Spleen (tissue), 11 donors: ENCODE results near the gene PKD1. TPM values are rescaled to one million over a fixed set of nuclear protein-coding genes. Genes with fewer than 3 reads are reported as not detected.

ENCODE experiments used
- DNase-seq: peaks from one replicate; pipeline ENCODE4 v3.0.0-alpha.2; 2020
- H3K27ac ChIP-seq, 8 donors: fragments of 200-600 bp; sonication (generic) in 7 of 8; 1 replicate in 4 of 8; 2 replicates in 4 of 8; pipeline versions ENCODE4 v1.5.0 to v1.8.0; 2016 to 2021; ENCODE audit warnings: inconsistent platforms in 4 of 8, mild to moderate bottlenecking in 4 of 8, moderate library complexity in 1 of 8
- H3K27me3 ChIP-seq, 7 donors: fragments of 200-600 bp; sonication (generic) in 6 of 7; replicated peaks in 1 of 7; 1 replicate in 4 of 7; 2 replicates in 3 of 7; pipeline versions ENCODE4 v1.5.0 to v1.8.0; 2016 to 2021; ENCODE audit warnings: inconsistent platforms in 3 of 7, mild to moderate bottlenecking in 1 of 7
- H3K36me3 ChIP-seq, 6 donors: fragments of 200-600 bp; sonication (generic) in 5 of 6; 1 replicate in 4 of 6; 2 replicates in 2 of 6; pipeline versions ENCODE4 v1.5.0 to v1.8.0; 2016 to 2021; ENCODE audit warnings: inconsistent platforms in 2 of 6
- H3K4me1 ChIP-seq, 6 donors: fragments of 200-600 bp; sonication (generic) in 5 of 6; 1 replicate in 3 of 6; 2 replicates in 3 of 6; pipeline versions ENCODE4 v1.5.0 to v1.8.0; 2016 to 2021; ENCODE audit warnings: inconsistent platforms in 3 of 6
- H3K4me3 ChIP-seq, 8 donors: fragments of 200-600 bp; sonication (generic) in 7 of 8; 1 replicate in 4 of 8; 2 replicates in 4 of 8; pipeline versions ENCODE4 v1.5.0 to v1.8.0; 2016 to 2021; ENCODE audit warnings: inconsistent platforms in 4 of 8, mild to moderate bottlenecking in 4 of 8, moderate library complexity in 2 of 8
- H3K9me3 ChIP-seq, 8 donors: fragments of 200-600 bp; sonication (generic) in 7 of 8; 1 replicate in 4 of 8; 2 replicates in 4 of 8; pipeline versions ENCODE4 v1.5.0 to v1.8.0; 2016 to 2021; ENCODE audit warnings: inconsistent platforms in 4 of 8
- POLR2A ChIP-seq, 3 donors: fragments of 450-650 bp; IDR thresholded peaks; one replicate each; pipeline ENCODE4 v1.5.1; 2017; ENCODE audit warnings: antibody characterized with exemption in 3 of 3, mild to moderate bottlenecking in 1 of 3
- POLR2AphosphoS5 ChIP-seq, 3 donors: sonication (generic); formaldehyde crosslinking; IDR thresholded peaks; one replicate each; pipeline ENCODE4 v1.5.1; 2017; ENCODE audit warnings: antibody characterized with exemption in 3 of 3
- WGBS, 5 donors: extraction: QIAGEN DNeasy Blood & Tissue Kit in 3 of 5; methylation state at CpG; one replicate each; pipeline versions ENCODE4 v1.1.5 to v1.1.7; 2013 to 2018; 5-methylcytosine and 5-hydroxymethylcytosine counted together
- intact Hi-C: fragments of 100-400 bp; cut with DNase I; formaldehyde crosslinking; loops from one replicate; pipeline ENCODE4 v1.15.0; 2023; ENCODE audit warnings: low total_unique reads
- polyA plus RNA-seq, 3 donors: library from polyadenylated mRNA; stranded (reverse); fragments of 200-250 nt; gene quantifications; one replicate each; pipeline ENCODE4 v1.2.1, GENCODE V29; 2013
- total RNA-seq, 7 donors: library from RNA; depleted of rRNA in 3 of 7; stranded (reverse); fragments of >200 nt in 3 of 7; fragmentation: NEBNext Ultra II Directional in 4 of 7; extraction: Animal tissue kit (Norgen Biotek cat#: 25700) in 4 of 7; gene quantifications; one replicate each; pipeline versions ENCODE4 v1.1.0 to v1.2.1, GENCODE V29; 2016 to 2021
- TF ChIP-seq, protein P1 (sequence below), 11 experiments: fragments of 200-600 bp in 7 of 11; fragments of 450-650 bp in 4 of 11; sonication (generic) in 4 of 11; IDR thresholded peaks in 8 of 11; conservative IDR thresholded peaks in 3 of 11; 1 replicate in 7 of 11; 2 replicates in 4 of 11; pipeline versions ENCODE4 v1.4.0 to v1.8.0; 2016 to 2021; ENCODE audit warnings: antibody characterized with exemption in 11 of 11, inconsistent platforms in 4 of 11, mild to moderate bottlenecking in 1 of 11
- donor health status: healthy with polysubstance abuse.
- donor health status: DM: no; HTN: no; CAD: no; lungs with moderate emphysema.
- donor health status: DM: no; HTN: no; CAD: no.
- donor health status: Bipolar disorder and iron deficiency.
- donor health status: healthy.
- donor health status: DM: no; HTN: no; CAD: no.
- donor health status: DM: yes; HTN: yes; CAD: no.

Gene PKD1
- total and polyA plus RNA-seq, 10 donors: 14.0 to 124 (median 79.8) TPM

- no peak for DNase-seq
- intact Hi-C loops: no loop called here
- 71 to 97% (median 81%) methylated on average over 18 to 49 of the region's 49 CpGs for WGBS, 5 donors
- Histone ChIP-seq H3K9me3 (no peaks in the 10 kb centered on the region), H3K36me3 (peaks cover 0 to 97% (median 76%) of the 10 kb centered on the region in 6 donors), H3K4me3 (peak overlapping the region in 3 of 8 donors; percentile 15 to 49 (median 33)), H3K27me3 (no peaks in the 10 kb centered on the region), H3K4me1 (peaks cover 0 to 37% (median 18%) of the 10 kb centered on the region in 6 donors), H3K27ac (peak overlapping the region in 5 of 8 donors; percentile 55 to 69 (median 63))
- TF ChIP-seq POLR2AphosphoS5 (IDR thresholded peaks at IDR 0.05) (no peak), POLR2A (IDR thresholded peaks at IDR 0.05) (no peak)
- TF ChIP-seq, protein P1, sequence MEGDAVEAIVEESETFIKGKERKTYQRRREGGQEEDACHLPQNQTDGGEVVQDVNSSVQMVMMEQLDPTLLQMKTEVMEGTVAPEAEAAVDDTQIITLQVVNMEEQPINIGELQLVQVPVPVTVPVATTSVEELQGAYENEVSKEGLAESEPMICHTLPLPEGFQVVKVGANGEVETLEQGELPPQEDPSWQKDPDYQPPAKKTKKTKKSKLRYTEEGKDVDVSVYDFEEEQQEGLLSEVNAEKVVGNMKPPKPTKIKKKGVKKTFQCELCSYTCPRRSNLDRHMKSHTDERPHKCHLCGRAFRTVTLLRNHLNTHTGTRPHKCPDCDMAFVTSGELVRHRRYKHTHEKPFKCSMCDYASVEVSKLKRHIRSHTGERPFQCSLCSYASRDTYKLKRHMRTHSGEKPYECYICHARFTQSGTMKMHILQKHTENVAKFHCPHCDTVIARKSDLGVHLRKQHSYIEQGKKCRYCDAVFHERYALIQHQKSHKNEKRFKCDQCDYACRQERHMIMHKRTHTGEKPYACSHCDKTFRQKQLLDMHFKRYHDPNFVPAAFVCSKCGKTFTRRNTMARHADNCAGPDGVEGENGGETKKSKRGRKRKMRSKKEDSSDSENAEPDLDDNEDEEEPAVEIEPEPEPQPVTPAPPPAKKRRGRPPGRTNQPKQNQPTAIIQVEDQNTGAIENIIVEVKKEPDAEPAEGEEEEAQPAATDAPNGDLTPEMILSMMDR (IDR thresholded peaks at IDR 0.05 in 8 of 11, conservative IDR thresholded peaks at IDR 0.05 in 3 of 11): no peak
Measured at GRCh38 chr16:2091547-2092255, 44.0 kb downstream of the PKD1 start.

GRCh38 chr16:2090777-2091546 is 44.7 kb downstream of the PKD1 start:
- no peak for DNase-seq
- no peaks in the 10 kb centered on the region for H3K9me3 ChIP-seq
- TF ChIP-seq POLR2A (IDR thresholded peaks at IDR 0.05): no peak
- TF ChIP-seq, protein P1 (IDR thresholded peaks at IDR 0.05 in 8 of 11, conservative IDR thresholded peaks at IDR 0.05 in 3 of 11): peak in 6 of 11 experiments; percentile 18 to 33 (median 22)
- TF ChIP-seq POLR2AphosphoS5 (IDR thresholded peaks at IDR 0.05): peak; percentile 16 to 69 (median 47)
- H3K27ac ChIP-seq: peak overlapping the region in 6 of 8 donors; percentile 0 to 75 (median 66)
- H3K4me3 ChIP-seq: peak overlapping the region in 3 of 8 donors; percentile 15 to 49 (median 33)
- 58 to 87% (median 71%) methylated on average over 49 to 101 of the region's 101 CpGs for WGBS, 5 donors
- intact Hi-C loops: no loop called here
- peaks cover 0 to 42% (median 18%) of the 10 kb centered on the region in 6 donors for H3K4me1 ChIP-seq
- no peaks in the 10 kb centered on the region for H3K27me3 ChIP-seq
- peaks cover 0 to 97% (median 81%) of the 10 kb centered on the region in 6 donors for H3K36me3 ChIP-seq

GRCh38 chr16:2090481-2090776 is 45.3 kb downstream of the PKD1 start:
- Histone ChIP-seq H3K4me3 (peak overlapping the region in 3 of 8 donors; percentile 12 to 49 (median 17)), H3K9me3 (no peaks in the 10 kb centered on the region), H3K4me1 (peaks cover 0 to 42% (median 18%) of the 10 kb centered on the region in 6 donors), H3K27me3 (no peaks in the 10 kb centered on the region), H3K27ac (peak overlapping the region in 6 of 8 donors; percentile 0 to 75 (median 64)), H3K36me3 (peaks cover 0 to 97% (median 83%) of the 10 kb centered on the region in 6 donors)
- TF ChIP-seq POLR2A (IDR thresholded peaks at IDR 0.05) (no peak), POLR2AphosphoS5 (IDR thresholded peaks at IDR 0.05) (no peak)
- TF ChIP-seq, protein P1 (IDR thresholded peaks at IDR 0.05 in 8 of 11, conservative IDR thresholded peaks at IDR 0.05 in 3 of 11): no peak
- WGBS, 5 donors: 60 to 98% (median 84%) methylated on average over 1 to 14 of the region's 14 CpGs
- DNase-seq: no peak
- intact Hi-C loops: no loop called here
